K562 (cell line): ENCODE data around the gene GSKIP. TPM values are rescaled to one million over a fixed set of nuclear protein-coding genes. Genes with fewer than 3 reads are reported as not detected.

Experiments used
- ATAC-seq: fragments of 200-7000 bp; cut with Tn5 transposase; 3 replicates; pipeline ENCODE4 v1.9.1; 2020; ENCODE audit warnings: moderate library complexity
- BruUV-seq: library from RNA; stranded (reverse); fragments of 400-500 nt; replicated peaks from 2 replicates; lab custom pipeline; 2021; lab: Mats Ljungman, UMichigan
- CTCF ChIA-PET: fragments of 300-600 bp; formaldehyde crosslinking; extraction: SDS; loops from one replicate; lab custom pipeline; 2021; ENCODE audit warnings: low intra/inter-chr PET ratio; lab: Yijun Ruan, JAX
- POLR2A ChIA-PET: fragments of 300-600, 350-650 bp; sonication (Branson Sonifier 250); formaldehyde crosslinking; extraction: SDS; loops from one replicate; lab custom pipeline; 2021; ENCODE audit warnings: antibody characterized with exemption, inconsistent platforms; lab: Yijun Ruan, JAX
- DNase-seq, 4 experiments: peaks; one replicate each; pipeline versions ENCODE4 v3.0.0 to v3.0.0-alpha.2; 2011 to 2018; ENCODE audit warnings: low spot score in 3 of 4, mixed read lengths in 3 of 4; ENCODE audit errors: extremely low read depth in 1 of 4
- FAIRE-seq: peaks from 2 replicates; lab custom pipeline; 2011; peaks lifted over from hg19 to GRCh38; lab: Jason Lieb, UNC
- H2AFZ ChIP-seq: 2 replicates; pipeline ENCODE4 v1.6.0; 2011; ENCODE audit warnings: low read depth, low read length, control low read depth, inconsistent platforms
- H3K27ac ChIP-seq: fragments of 200-600 bp; 3 replicates; pipeline ENCODE4 v1.8.0; 2011; ENCODE audit warnings: low read depth, mild to moderate bottlenecking, control low read depth, inconsistent platforms, low read length, moderate library complexity, mixed read lengths; ENCODE audit errors: extremely low read depth
- H3K27me3 ChIP-seq, 2 experiments: fragments of 300-600 bp in 1 of 2; 2 replicates in 1 of 2; 3 replicates in 1 of 2; pipeline versions ENCODE4 v1.6.0 to v1.8.0; 2011; ENCODE audit warnings: inconsistent platforms in 2 of 2, low read length in 2 of 2, mild to moderate bottlenecking in 1 of 2, mixed read lengths in 1 of 2, moderate library complexity in 1 of 2; ENCODE audit not compliant: control insufficient read depth in 2 of 2, insufficient read depth in 2 of 2
- H3K36me3 ChIP-seq: fragments of 300-600 bp; 3 replicates; pipeline ENCODE4 v1.8.0; 2011; ENCODE audit warnings: mild to moderate bottlenecking, low read length, inconsistent platforms; ENCODE audit not compliant: control insufficient read depth, insufficient read depth
- H3K4me1 ChIP-seq, 2 experiments: fragments of 200-600 bp in 1 of 2; replicated peaks in 1 of 2; 2 replicates in 1 of 2; 3 replicates in 1 of 2; pipeline versions ENCODE4 v1.5.1 to v1.8.0; 2011; ENCODE audit warnings: inconsistent platforms in 2 of 2, low read length in 2 of 2, mild to moderate bottlenecking in 1 of 2, mixed read lengths in 1 of 2, moderate library complexity in 1 of 2; ENCODE audit not compliant: control insufficient read depth in 2 of 2, insufficient read depth in 2 of 2
- H3K4me2 ChIP-seq: 2 replicates; pipeline ENCODE4 v1.6.1; 2011; ENCODE audit warnings: low read length, control low read depth, inconsistent platforms, mixed read lengths; ENCODE audit not compliant: insufficient read depth
- H3K4me3 ChIP-seq: fragments of 200-600 bp; sonication (generic), shearing (Covaris generic); 2 replicates; pipeline ENCODE4 v1.5.1; 2016; ENCODE audit warnings: control low read depth, inconsistent platforms
- H3K79me2 ChIP-seq: fragments of 200-600 bp; 3 replicates; pipeline ENCODE4 v1.8.0; 2011; ENCODE audit warnings: low read length, inconsistent platforms; ENCODE audit not compliant: control insufficient read depth, insufficient read depth
- H3K9ac ChIP-seq, 2 experiments: 2 replicates each; pipeline versions ENCODE4 v1.6.0 to v1.6.1; 2011; ENCODE audit warnings: low read depth in 2 of 2, low read length in 2 of 2, control low read depth in 1 of 2, inconsistent platforms in 1 of 2, mild to moderate bottlenecking in 1 of 2, mixed read lengths in 1 of 2; ENCODE audit not compliant: insufficient read depth in 1 of 2
- H3K9me1 ChIP-seq: one replicate; pipeline ENCODE4 v1.6.0; 2011; ENCODE audit warnings: inconsistent platforms, mild to moderate bottlenecking, low read length, moderate library complexity; ENCODE audit not compliant: control insufficient read depth, insufficient read depth
- H3K9me3 ChIP-seq: replicated peaks from 2 replicates; pipeline ENCODE4 v1.5.1; 2011; ENCODE audit warnings: low read depth, low read length, inconsistent platforms; ENCODE audit not compliant: control insufficient read depth, insufficient read depth
- H4K20me1 ChIP-seq: replicated peaks from 2 replicates; pipeline ENCODE4 v1.6.1; 2011; ENCODE audit warnings: low read length, inconsistent platforms, mixed read lengths; ENCODE audit not compliant: control insufficient read depth, insufficient read depth
- BCL6 ChIP-seq: fragments of 250-450 bp; sonication (Bioruptor Pico); IDR thresholded peaks from 2 replicates; pipeline ENCODE4 v1.4.0; 2020
- CAMTA2 ChIP-seq: fragments of 250-450 bp; sonication (Bioruptor Pico); conservative IDR thresholded peaks from 2 replicates; pipeline ENCODE4 v1.5.1; 2022
- FOXM1 ChIP-seq, 2 experiments: fragments of 450-650 bp in 1 of 2; sonication (generic) in 1 of 2; formaldehyde crosslinking in 1 of 2; IDR thresholded peaks; 2 replicates each; pipeline versions ENCODE4 v1.6.1 to v1.9.0; 2017 to 2022; ENCODE audit warnings: low read depth in 2 of 2, mild to moderate bottlenecking in 2 of 2, missing genetic modification reagents in 1 of 2, moderate library complexity in 1 of 2
- HCFC1 ChIP-seq: IDR thresholded peaks from 2 replicates; pipeline ENCODE4 v1.6.1; 2012; ENCODE audit warnings: low read depth, low read length, improper control_type of control experiment
- KDM2B ChIP-seq: fragments of 250-450 bp; sonication (Bioruptor Pico); IDR thresholded peaks from 2 replicates; pipeline ENCODE4 v1.8.0; 2021; ENCODE audit warnings: mild to moderate bottlenecking, moderate library complexity
- KLF13 ChIP-seq: fragments of 450-650 bp; IDR thresholded peaks from 2 replicates; pipeline ENCODE4 v1.6.1; 2016; ENCODE audit warnings: missing genetic modification characterization, low read depth, mild to moderate bottlenecking, missing compliant biosample characterization, moderate library complexity, borderline replicate concordance
- NFRKB ChIP-seq: fragments of 450-650 bp; IDR thresholded peaks from 2 replicates; pipeline ENCODE4 v1.6.1; 2016; ENCODE audit warnings: low read depth
- PTTG1 ChIP-seq: fragments of 450-650 bp; IDR thresholded peaks from 2 replicates; pipeline ENCODE4 v1.6.1; 2016; ENCODE audit warnings: low read depth, mild to moderate bottlenecking, missing genetic modification characterization, missing compliant biosample characterization
- TFAM ChIP-seq: fragments of 250-450 bp; sonication (Bioruptor Pico); conservative IDR thresholded peaks from 2 replicates; pipeline ENCODE4 v1.5.0; 2021; ENCODE audit warnings: mild to moderate bottlenecking, moderate library complexity
- TGIF2 ChIP-seq: sonication (generic); formaldehyde crosslinking; IDR thresholded peaks from 2 replicates; pipeline ENCODE4 v1.8.1; 2022; ENCODE audit warnings: mild to moderate bottlenecking, missing genetic modification reagents, moderate library complexity
- WGBS: fragments of 100-300 bp; shearing (Covaris generic); methylation state at CpG from one replicate; pipeline ENCODE4 v1.1.6; 2016; ENCODE audit warnings: low coverage, mixed read lengths; ENCODE audit not compliant: insufficient coverage; ENCODE audit errors: missing lambda C conversion rate; 5-methylcytosine and 5-hydroxymethylcytosine counted together
- in situ Hi-C: fragments of 300-500 bp; cut with MboI; formaldehyde crosslinking; loops from 4 replicates; pipeline ENCODE4 v1.15.0; 2018; ENCODE audit warnings: inconsistent platforms, mixed read lengths
- intact Hi-C: fragments of 100-400 bp; cut with micrococcal nuclease; formaldehyde crosslinking; loops from 2 replicates; pipeline ENCODE4 v1.14.2; 2022
- polyA plus RNA-seq, 8 experiments: library from polyadenylated mRNA; depleted of rRNA in 4 of 8; stranded (reverse) in 5 of 8; unstranded in 3 of 8; fragments of >200 nt; fragmentation: Nextera tagmentation in 2 of 8; fragmentation: Illumina TruSeq in 1 of 8; extraction: Ambion mirVana in 2 of 8; extraction: Trizol in 1 of 8; gene quantifications; 2 replicates each; pipeline versions ENCODE4 v1.2.1 to v1.2.3, GENCODE V29; 2011 to 2014; ENCODE audit warnings: inconsistent platforms in 1 of 8, missing spikeins in 1 of 8
- total RNA-seq, 7 experiments: library from RNA; depleted of rRNA in 6 of 7; stranded (reverse); fragments of >200 nt in 6 of 7; fragmentation: Illumina TruSeq in 2 of 7; extraction: Trizol in 2 of 7; gene quantifications; 2 replicates each; pipeline versions ENCODE4 v1.2.1 to v1.2.3, GENCODE V29; 2011 to 2021; ENCODE audit warnings: low replicate concordance in 1 of 7
- TF ChIP-seq, protein P1 (sequence below): fragments of 450-650 bp; IDR thresholded peaks from 2 replicates; pipeline ENCODE4 v1.6.1; 2016; ENCODE audit warnings: antibody characterized with exemption
- TF ChIP-seq, protein P2 (sequence below): fragments of 150-350 bp; IDR thresholded peaks from 2 replicates; pipeline ENCODE4 v1.6.1; 2014; ENCODE audit warnings: low read depth, mild to moderate bottlenecking, low read length, borderline replicate concordance

GSKIP gene
- total and polyA plus RNA-seq, 9 of the 15 experiments (the other 6 are each of a cell fraction or from before 2014, with no cell fraction given), result 12.9 to 58.9 (median 22.2) TPM

DNA sequence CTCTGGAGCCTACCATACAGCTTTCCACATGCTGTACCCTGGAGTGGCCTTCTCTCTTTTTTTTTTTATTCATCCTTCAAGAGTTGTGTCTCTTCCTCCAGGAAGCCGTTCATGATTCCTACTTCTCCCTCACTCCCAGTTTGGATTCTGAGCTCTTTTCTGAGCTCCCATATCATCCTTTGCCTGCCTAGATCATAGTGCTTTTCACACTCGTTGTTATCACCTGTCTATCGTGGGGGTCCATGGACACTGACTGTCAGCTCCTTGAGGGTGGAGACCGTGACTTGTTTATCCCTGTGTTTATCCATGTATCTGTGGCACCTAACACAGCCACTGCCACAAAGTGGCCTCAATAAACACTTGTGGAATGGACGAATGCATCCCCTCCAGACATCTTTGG, 35.6 kb downstream of the GSKIP start:
- no peak for ATAC-seq
- no peak overlapping the region for H3K4me3 ChIP-seq
- ChIA-PET CTCF (no interaction called here), POLR2A (interaction anchor here (0.8 kb wide), 1 partner anchor 44 kb away, joined by 3 read pairs; no protein-coding TSS in a partner anchor)
- WGBS, result 37% methylated on average over 4 of the region's 5 CpGs
- H3K79me2 ChIP-seq, result no peaks in the 10 kb centered on the region
- no peaks in the 10 kb centered on the region for H3K9me1 ChIP-seq
- H3K9ac ChIP-seq, result no peak overlapping the region
- H3K4me2 ChIP-seq, result no peak overlapping the region
- FAIRE-seq, result no peak
- H3K27ac ChIP-seq, result no peak overlapping the region
- no peak overlapping the region for H2AFZ ChIP-seq
- no TSS peak for BruUV-seq
- no peak for DNase-seq
- no peak for TF ChIP-seq PTTG1 (tag)
- TF ChIP-seq, protein P1, sequence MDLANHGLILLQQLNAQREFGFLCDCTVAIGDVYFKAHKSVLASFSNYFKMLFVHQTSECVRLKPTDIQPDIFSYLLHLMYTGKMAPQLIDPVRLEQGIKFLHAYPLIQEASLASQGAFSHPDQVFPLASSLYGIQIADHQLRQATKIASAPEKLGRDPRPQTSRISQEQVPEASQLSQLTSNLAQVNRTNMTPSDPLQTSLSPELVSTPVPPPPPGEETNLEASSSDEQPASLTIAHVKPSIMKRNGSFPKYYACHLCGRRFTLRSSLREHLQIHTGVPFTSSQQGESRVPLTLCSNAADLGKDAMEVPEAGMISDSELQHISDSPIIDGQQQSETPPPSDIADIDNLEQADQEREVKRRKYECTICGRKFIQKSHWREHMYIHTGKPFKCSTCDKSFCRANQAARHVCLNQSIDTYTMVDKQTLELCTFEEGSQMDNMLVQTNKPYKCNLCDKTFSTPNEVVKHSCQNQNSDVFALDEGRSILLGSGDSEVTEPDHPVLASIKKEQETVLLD, result no peak
- no peak for TF ChIP-seq HCFC1
- in situ Hi-C loops, result no loop called here
- H3K4me1 ChIP-seq, result peaks cover 0 to 3% of the 10 kb centered on the region in 2 experiments; a peak in 1 of 5 replicates
- no peaks in the 10 kb centered on the region for H3K36me3 ChIP-seq
- no peaks in the 10 kb centered on the region for H3K27me3 ChIP-seq
- intact Hi-C loops, result no loop called here
- no peaks in the 10 kb centered on the region for H3K9me3 ChIP-seq
- no peaks in the 10 kb centered on the region for H4K20me1 ChIP-seq

GRCh38 chr14:96399405-96399804, 36.1 kb downstream of the GSKIP start:
- no peak for ATAC-seq
- DNase-seq, result no peak
- no TSS peak for BruUV-seq
- H3K27me3 ChIP-seq, result no peaks in the 10 kb centered on the region
- no peaks in the 10 kb centered on the region for H4K20me1 ChIP-seq
- no peak overlapping the region; a peak in 1 of 4 replicates for H3K9ac ChIP-seq
- no peak overlapping the region for H2AFZ ChIP-seq
- no peaks in the 10 kb centered on the region for H3K36me3 ChIP-seq
- intact Hi-C loops (no loop called here), in situ Hi-C loops (no loop called here)
- FAIRE-seq, result no peak
- H3K9me3 ChIP-seq, result no peaks in the 10 kb centered on the region
- H3K4me3 ChIP-seq, result no peak overlapping the region
- CTCF ChIA-PET, result no interaction called here
- H3K27ac ChIP-seq, result no peak overlapping the region
- POLR2A ChIA-PET, result interaction anchor here (0.8 kb wide), 1 partner anchor 43 kb away, joined by 3 read pairs; no protein-coding TSS in a partner anchor
- no peaks in the 10 kb centered on the region for H3K79me2 ChIP-seq
- 62% methylated on average over 3 of the region's 9 CpGs for WGBS
- no peak overlapping the region for H3K4me2 ChIP-seq
- H3K4me1 ChIP-seq, result peaks cover 0 to 3% of the 10 kb centered on the region in 2 experiments; a peak in 1 of 5 replicates
- no peaks in the 10 kb centered on the region for H3K9me1 ChIP-seq
- TF ChIP-seq KDM2B (CRISPR knock-in tag) (no peak), NFRKB (no peak), BCL6 (CRISPR knock-in tag) (no peak), CAMTA2 (CRISPR knock-in tag) (no peak), FOXM1 (IDR thresholded peaks at IDR 0.05; ENCODE audit: low read depth) (no peak), FOXM1 (CRISPR knock-in tag; IDR thresholded peaks at IDR 0.05; ENCODE audit: low read depth) (no peak), KLF13 (tag) (no peak), TFAM (no peak), TGIF2 (CRISPR knock-in tag) (no peak)
- TF ChIP-seq, protein P2, sequence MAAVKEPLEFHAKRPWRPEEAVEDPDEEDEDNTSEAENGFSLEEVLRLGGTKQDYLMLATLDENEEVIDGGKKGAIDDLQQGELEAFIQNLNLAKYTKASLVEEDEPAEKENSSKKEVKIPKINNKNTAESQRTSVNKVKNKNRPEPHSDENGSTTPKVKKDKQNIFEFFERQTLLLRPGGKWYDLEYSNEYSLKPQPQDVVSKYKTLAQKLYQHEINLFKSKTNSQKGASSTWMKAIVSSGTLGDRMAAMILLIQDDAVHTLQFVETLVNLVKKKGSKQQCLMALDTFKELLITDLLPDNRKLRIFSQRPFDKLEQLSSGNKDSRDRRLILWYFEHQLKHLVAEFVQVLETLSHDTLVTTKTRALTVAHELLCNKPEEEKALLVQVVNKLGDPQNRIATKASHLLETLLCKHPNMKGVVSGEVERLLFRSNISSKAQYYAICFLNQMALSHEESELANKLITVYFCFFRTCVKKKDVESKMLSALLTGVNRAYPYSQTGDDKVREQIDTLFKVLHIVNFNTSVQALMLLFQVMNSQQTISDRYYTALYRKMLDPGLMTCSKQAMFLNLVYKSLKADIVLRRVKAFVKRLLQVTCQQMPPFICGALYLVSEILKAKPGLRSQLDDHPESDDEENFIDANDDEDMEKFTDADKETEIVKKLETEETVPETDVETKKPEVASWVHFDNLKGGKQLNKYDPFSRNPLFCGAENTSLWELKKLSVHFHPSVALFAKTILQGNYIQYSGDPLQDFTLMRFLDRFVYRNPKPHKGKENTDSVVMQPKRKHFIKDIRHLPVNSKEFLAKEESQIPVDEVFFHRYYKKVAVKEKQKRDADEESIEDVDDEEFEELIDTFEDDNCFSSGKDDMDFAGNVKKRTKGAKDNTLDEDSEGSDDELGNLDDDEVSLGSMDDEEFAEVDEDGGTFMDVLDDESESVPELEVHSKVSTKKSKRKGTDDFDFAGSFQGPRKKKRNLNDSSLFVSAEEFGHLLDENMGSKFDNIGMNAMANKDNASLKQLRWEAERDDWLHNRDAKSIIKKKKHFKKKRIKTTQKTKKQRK, result no peak
